Keratinocyte (primary cell): Measurements from ENCODE around the gene VAMP4.

ENCODE experiments used
- CTCF ChIP-seq, 3 experiments: IDR thresholded peaks in 1 of 3; conservative IDR thresholded peaks in 1 of 3; optimal IDR thresholded peaks in 1 of 3; 2 replicates in 2 of 3; 3 replicates in 1 of 3; pipeline versions ENCODE3 to v1.5.1; 2011; ENCODE audit warnings: low read length in 3 of 3, mild to moderate bottlenecking in 3 of 3, moderate library complexity in 2 of 3, control low read depth in 1 of 3, inconsistent platforms in 1 of 3; ENCODE audit not compliant: insufficient read depth in 2 of 3; ENCODE audit errors: extremely low read depth in 1 of 3
- EZH2 ChIP-seq: IDR thresholded peaks from one replicate; pipeline ENCODE4 v1.6.1; 2012; ENCODE audit warnings: inconsistent platforms, mild to moderate bottlenecking, low read length, moderate library complexity

DNA sequence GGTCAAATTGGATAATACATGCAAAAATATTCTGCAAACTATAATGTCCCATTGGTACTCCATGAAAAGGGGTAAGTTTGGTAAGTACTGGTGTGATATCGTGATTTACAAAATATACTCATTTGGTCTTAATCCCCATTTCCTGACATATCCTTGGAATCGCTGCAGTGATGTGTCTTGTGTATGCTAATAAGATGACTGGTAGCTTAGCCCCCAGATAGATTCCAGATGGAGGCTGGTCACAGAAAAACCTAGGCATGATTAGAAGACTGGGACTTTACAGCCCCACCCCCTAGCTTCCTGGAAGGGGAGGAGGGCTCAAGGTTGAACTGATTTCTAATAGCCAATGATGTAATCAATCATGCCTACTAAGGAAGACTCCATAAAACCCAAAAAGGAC, 3.0 kb downstream of the VAMP4 start:
- TF ChIP-seq CTCF (optimal IDR thresholded peaks at IDR 0.05 in 1 of 3, IDR thresholded peaks at IDR 0.05 in 1 of 3, conservative IDR thresholded peaks at IDR 0.05 in 1 of 3; ENCODE audit: extremely low read depth in 1 of 3, insufficient read depth in 2 of 3, low read length in 3 of 3) (no peak), EZH2 (no peak)
